Activated CD4-positive, alpha-beta memory T cell treated with anti-CD3 and anti-CD28 coated beads for 36 hours (primary cell): Measurements from ENCODE around the gene POU5F1. TPM values are rescaled to one million over a fixed set of nuclear protein-coding genes. Genes with fewer than 3 reads are reported as not detected.
A peak's percentile ranks its signal among the peaks of the same experiment; 100 is the strongest.

Source experiments
- CTCF ChIA-PET: fragments of 350-600 bp; sonication (Branson Sonifier 250); formaldehyde crosslinking; loops from one replicate; lab custom pipeline; 2021; ENCODE audit warnings: antibody characterized with exemption, inconsistent platforms; lab: Charles Lee
- POLR2A ChIA-PET: fragments of 350-600 bp; sonication (Branson Sonifier 250); formaldehyde crosslinking; loops from one replicate; lab custom pipeline; 2021; ENCODE audit warnings: antibody characterized with exemption; lab: Charles Lee
- DNase-seq: peaks from one replicate; pipeline ENCODE4 v3.0.0-alpha.2; 2020
- H3K27ac Mint-ChIP-seq: one replicate; pipeline ENCODE4 v1.8.0; 2021; ENCODE audit warnings: mixed read lengths
- H3K27me3 Mint-ChIP-seq: one replicate; pipeline ENCODE4 v1.8.0; 2021; ENCODE audit warnings: mixed read lengths
- H3K36me3 Mint-ChIP-seq: one replicate; pipeline ENCODE4 v1.8.0; 2021; ENCODE audit warnings: mixed read lengths
- H3K4me1 Mint-ChIP-seq: one replicate; pipeline ENCODE4 v1.8.0; 2021; ENCODE audit warnings: low read depth, mixed read lengths
- H3K4me3 Mint-ChIP-seq: one replicate; pipeline ENCODE4 v1.8.0; 2021; ENCODE audit warnings: mild to moderate bottlenecking, mixed read lengths
- H3K9me3 Mint-ChIP-seq: one replicate; pipeline ENCODE4 v1.8.0; 2021; ENCODE audit warnings: mixed read lengths
- intact Hi-C: fragments of 100-400 bp; cut with micrococcal nuclease; formaldehyde crosslinking; loops from one replicate; pipeline ENCODE4 v1.15.1; 2023
- total RNA-seq, 2 experiments: library from RNA; stranded (reverse); gene quantifications; one replicate each; pipeline ENCODE4 v1.2.3, GENCODE V29; 2021

The POU5F1 gene
- total RNA-seq, 2 experiments from 2014 or later: 0.52 TPM; not detected in 1

DNA sequence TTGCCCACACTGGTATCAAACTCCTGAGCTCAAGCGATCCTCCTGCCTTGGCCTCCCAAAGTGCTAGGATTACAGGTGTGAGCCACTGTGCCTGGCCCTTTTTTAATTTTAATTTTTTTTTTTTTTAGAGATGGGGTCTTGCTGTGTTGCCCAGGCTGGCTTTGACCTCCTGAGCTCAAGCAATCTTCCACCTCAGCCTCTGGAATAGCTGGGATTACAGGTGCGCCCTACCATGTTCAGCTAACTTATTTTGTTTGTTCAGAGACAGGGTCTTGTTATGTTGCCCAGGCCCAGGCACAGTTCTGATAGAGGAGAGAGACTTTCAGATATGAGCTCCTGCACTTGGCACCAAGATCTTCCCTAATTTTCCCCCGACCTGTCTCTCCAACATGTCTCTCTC lies 39.7 kb downstream of the POU5F1 start:
- intact Hi-C loops: no loop called here
- Mint-ChIP-seq H3K4me3 (no peak overlapping the region), H3K36me3 (no peaks in the 10 kb centered on the region), H3K4me1 (peaks cover 2% of the 10 kb centered on the region), H3K27ac (no peak overlapping the region), H3K27me3 (peaks cover 2% of the 10 kb centered on the region), H3K9me3 (no peaks in the 10 kb centered on the region)
- ChIA-PET CTCF (interaction anchor here (1.2 to 1.6 kb wide), 2 partner anchors 236 to 245 kb away, joined by 5 to 6 read pairs; no protein-coding TSS in a partner anchor), POLR2A (interaction anchor here (1.0 kb wide), 1 partner anchor 34 kb away, joined by 3 read pairs; no protein-coding TSS in a partner anchor)
- no peak for DNase-seq

DNA sequence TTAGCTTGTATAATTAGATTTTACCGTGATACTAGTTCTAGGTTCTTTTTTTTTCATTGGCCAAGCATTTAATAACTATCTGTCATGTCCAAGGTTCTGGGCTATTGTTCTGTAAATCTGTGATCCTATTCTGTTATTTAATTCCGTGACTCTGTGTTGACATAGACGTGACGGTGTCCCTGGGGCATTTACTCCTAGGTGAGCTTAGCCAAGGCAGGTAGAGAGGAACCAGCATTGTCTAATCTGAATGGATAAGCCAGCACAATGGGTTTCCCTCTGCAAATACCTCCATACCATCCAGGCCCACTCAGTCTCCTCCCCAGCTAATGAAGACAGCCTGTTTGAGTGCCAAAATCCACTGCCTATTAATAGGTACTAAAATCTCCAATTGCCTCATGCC lies 41.4 kb downstream of the POU5F1 start:
- peaks cover 2% of the 10 kb centered on the region for H3K27me3 Mint-ChIP-seq
- DNase-seq: no peak
- H3K36me3 Mint-ChIP-seq: no peaks in the 10 kb centered on the region
- no peaks in the 10 kb centered on the region for H3K9me3 Mint-ChIP-seq
- H3K4me1 Mint-ChIP-seq: peaks cover 2% of the 10 kb centered on the region
- CTCF ChIA-PET: interaction anchor here (0.8 to 3.1 kb wide), 20 partner anchors 8 to 425 kb away, joined by 3 to 16 read pairs (median 5); partner anchors contain the start of genes PSORS1C2, TCF19 and VARS2
- POLR2A ChIA-PET: no interaction called here
- intact Hi-C loops: no loop called here
- no peak overlapping the region for H3K27ac Mint-ChIP-seq
- no peak overlapping the region for H3K4me3 Mint-ChIP-seq

DNA sequence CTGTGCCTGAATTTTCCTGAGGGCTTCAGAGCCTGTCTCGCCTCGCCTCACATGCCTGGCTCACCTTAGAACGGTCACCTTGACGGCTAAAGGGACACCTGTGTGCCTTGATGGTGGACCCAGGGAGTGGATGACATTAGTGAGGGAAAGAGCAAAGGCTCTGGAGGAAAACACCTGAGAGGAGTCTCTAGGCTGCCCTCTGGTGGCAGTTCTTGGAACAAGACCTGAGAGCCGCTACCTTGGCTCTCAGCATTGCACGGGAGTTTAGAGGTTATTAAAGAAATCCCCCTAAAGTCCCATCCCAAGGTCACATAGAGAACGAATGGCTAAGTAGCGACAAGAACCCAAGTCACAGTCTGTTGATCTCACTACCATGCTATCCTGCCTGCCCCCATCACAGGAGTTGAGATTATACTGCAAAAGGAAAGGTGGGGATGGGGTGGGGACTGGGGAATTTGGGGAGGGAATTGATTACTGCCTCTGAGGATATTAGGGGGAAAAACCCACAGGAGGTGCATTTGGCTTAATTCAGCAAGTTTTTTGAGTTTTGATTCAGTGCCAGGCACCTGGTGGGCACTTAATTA lies 42.3 kb downstream of the POU5F1 start:
- no peaks in the 10 kb centered on the region for H3K9me3 Mint-ChIP-seq
- intact Hi-C loops: no loop called here
- CTCF ChIA-PET: interaction anchor here (0.7 to 3.1 kb wide), 16 partner anchors 9 to 424 kb away, joined by 3 to 16 read pairs (median 5); partner anchors contain the start of genes TCF19 and VARS2
- H3K36me3 Mint-ChIP-seq: no peaks in the 10 kb centered on the region
- POLR2A ChIA-PET: no interaction called here
- peaks cover 2% of the 10 kb centered on the region for H3K4me1 Mint-ChIP-seq
- peak; percentile 81 for DNase-seq
- H3K4me3 Mint-ChIP-seq: no peak overlapping the region
- H3K27me3 Mint-ChIP-seq: peaks cover 2% of the 10 kb centered on the region
- H3K27ac Mint-ChIP-seq: no peak overlapping the region

DNA sequence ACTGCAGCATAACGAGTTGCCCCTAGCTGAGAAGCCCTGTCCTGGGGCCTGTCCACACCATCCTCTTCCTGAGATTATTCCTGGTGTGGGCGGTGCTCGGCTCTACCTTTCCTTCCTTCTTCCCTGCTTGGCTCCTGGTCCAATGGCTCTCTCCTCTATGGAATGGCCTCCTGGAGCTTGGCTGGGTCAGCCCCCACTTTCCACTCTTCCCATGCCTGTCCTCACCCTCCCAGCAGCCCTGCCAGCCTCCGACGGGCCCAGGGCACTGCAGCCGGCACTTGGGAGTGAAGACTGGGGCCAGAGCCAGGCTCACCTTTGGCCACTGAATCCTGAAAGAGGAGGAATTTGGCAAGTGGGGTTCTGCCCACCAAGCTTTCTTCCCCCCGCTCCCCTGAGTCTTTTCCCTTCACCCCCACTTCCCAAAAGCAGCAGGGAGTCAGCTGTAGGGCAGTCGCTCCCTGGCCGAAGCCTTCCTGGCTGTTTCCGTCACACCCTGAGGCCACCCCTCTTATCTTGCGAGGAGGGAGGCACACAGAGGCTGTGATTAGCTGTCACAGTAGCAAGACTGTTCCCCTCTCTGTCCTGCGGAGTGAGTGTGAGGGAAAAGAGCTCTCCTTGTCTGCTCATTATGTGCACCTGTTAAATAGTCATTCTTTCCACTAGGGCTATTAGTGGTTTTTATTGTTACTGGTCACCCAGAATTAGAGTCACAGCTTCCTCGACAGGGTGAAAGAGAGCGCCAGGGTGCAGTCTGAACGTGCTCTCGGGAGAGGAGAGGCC lies 43.9 kb downstream of the POU5F1 start:
- Mint-ChIP-seq H3K27ac (no peak overlapping the region), H3K9me3 (no peaks in the 10 kb centered on the region), H3K4me3 (no peak overlapping the region), H3K27me3 (peaks cover 2% of the 10 kb centered on the region), H3K4me1 (peaks cover 2% of the 10 kb centered on the region), H3K36me3 (no peaks in the 10 kb centered on the region)
- ChIA-PET POLR2A (no interaction called here), CTCF (interaction anchor here (0.6 to 2.4 kb wide), 12 partner anchors 11 to 1570 kb away, joined by 3 to 12 read pairs (median 4); partner anchors contain the start of genes PSORS1C1 and TCF19)
- intact Hi-C loops: no loop called here
- DNase-seq: no peak

DNA sequence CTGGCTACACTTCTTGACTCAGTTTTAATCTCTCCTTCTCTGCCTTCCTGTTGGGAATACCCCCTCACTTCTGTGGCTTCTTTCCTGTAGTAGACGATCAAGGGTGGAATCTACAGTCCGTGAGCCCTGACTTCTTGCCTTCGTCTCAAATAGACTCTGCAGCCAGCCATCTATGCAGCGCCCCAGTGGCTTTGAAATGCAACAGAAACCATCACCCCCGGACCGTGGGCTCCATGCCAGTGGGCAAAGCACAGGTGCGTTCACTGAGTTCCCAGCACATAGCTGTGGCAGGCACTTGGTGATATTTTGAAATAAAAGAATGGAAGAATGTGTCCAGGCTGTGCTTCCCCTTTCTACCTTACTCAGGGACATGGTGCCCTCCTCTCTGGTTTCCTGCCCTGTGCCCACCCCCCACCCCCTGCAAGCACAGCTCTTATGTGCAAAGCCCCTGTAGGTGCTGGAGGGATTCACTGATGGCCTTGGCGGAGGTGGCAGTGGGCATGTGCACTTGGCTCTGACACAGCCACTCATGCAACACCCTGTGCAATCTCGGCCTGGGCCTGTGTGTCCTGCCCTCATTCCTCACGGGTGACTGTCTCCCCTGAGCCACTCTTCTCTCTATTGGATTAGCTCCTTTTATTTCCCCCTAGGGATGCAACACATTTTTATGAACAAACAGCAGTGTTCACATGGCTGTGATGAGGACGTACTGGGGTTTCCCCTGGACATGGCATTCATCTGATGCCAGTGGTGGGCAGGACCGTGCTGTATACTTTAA lies 44.7 kb downstream of the POU5F1 start:
- H3K4me1 Mint-ChIP-seq: peaks cover 2% of the 10 kb centered on the region
- H3K9me3 Mint-ChIP-seq: no peaks in the 10 kb centered on the region
- H3K27ac Mint-ChIP-seq: no peak overlapping the region
- intact Hi-C loops: no loop called here
- H3K36me3 Mint-ChIP-seq: no peaks in the 10 kb centered on the region
- ChIA-PET CTCF (interaction anchor here (0.6 to 2.3 kb wide), 6 partner anchors 12 to 1571 kb away, joined by 3 to 10 read pairs (median 5); no protein-coding TSS in a partner anchor), POLR2A (no interaction called here)
- peaks cover 2% of the 10 kb centered on the region for H3K27me3 Mint-ChIP-seq
- H3K4me3 Mint-ChIP-seq: no peak overlapping the region
- DNase-seq: no peak

DNA sequence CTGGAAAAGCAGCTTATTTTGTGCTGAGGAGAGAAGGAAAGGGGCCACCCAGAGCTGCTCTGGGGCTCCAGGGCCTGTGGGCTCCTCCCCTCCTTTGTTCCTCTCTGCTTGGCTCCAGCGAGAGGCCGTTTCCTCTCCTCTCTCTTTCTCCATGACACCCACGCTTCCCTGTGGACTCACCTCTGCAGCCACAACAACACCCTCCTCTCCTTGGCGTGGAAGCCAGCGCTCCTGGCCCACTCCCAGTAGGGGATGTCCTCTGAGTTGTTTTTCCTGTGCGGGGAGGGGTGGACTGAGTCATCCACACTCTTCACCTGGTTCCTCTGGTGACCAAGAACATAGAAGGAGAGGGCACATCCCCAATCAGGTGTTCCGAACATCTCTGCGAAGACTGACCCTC lies 45.3 kb downstream of the POU5F1 start:
- H3K9me3 Mint-ChIP-seq: no peaks in the 10 kb centered on the region
- H3K27ac Mint-ChIP-seq: no peak overlapping the region
- POLR2A ChIA-PET: no interaction called here
- intact Hi-C loops: no loop called here
- DNase-seq: no peak
- H3K4me1 Mint-ChIP-seq: peaks cover 2% of the 10 kb centered on the region
- no peak overlapping the region for H3K4me3 Mint-ChIP-seq
- H3K27me3 Mint-ChIP-seq: peaks cover 2% of the 10 kb centered on the region
- no peaks in the 10 kb centered on the region for H3K36me3 Mint-ChIP-seq
- CTCF ChIA-PET: interaction anchor here (0.9 to 1.0 kb wide), 2 partner anchors 31 to 209 kb away, joined by 4 read pairs; no protein-coding TSS in a partner anchor

DNA sequence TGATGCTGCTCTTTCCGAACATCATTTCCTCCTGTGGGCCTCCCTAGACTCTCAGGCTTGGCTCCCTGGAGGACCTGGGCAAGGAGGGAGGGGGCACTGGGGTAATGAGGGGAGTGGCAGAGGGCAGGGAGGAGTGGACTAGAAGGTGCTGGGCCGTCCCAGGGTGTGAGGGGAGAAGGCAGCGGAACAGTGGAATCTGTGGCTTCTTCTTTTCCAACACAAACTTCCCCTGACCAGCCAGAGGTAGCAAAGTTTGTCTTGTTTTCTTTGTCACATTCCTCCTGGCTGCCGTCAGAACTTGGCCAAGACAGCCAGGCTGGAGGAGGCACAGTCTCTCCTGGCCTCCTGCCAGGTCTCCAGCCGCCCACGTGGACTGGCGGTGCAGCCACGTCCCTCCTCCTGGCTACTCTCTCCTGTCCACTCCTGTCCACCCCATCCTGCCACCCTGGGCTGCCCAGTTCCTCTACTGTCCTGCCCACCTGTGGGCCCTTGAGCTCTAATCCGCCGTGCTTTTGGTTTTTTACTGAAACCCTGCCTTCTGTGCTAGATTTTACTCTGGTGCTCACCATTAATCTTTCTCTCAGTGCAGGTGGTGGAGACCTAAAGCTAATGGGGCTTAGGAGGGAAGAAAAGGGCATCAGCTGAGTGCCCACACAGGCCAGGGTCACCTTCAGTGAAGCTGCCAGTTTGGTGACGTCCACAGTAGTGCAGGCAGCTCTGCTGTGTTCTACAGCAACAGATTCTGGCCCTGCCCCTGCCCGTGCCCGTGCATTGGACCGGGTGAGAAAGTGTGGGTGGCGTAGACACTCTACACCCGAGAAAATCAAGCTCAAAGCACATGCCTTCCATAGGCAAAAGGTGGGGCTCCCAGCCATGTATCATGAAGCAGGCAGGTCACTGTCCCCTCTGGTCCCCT lies 47.4 kb downstream of the POU5F1 start:
- CTCF ChIA-PET: no interaction called here
- no peak for DNase-seq
- H3K27ac Mint-ChIP-seq: no peak overlapping the region
- intact Hi-C loops: no loop called here
- H3K36me3 Mint-ChIP-seq: no peaks in the 10 kb centered on the region
- no peak overlapping the region for H3K4me3 Mint-ChIP-seq
- no peaks in the 10 kb centered on the region for H3K27me3 Mint-ChIP-seq
- H3K4me1 Mint-ChIP-seq: peaks cover 2% of the 10 kb centered on the region
- POLR2A ChIA-PET: no interaction called here
- H3K9me3 Mint-ChIP-seq: no peaks in the 10 kb centered on the region

DNA sequence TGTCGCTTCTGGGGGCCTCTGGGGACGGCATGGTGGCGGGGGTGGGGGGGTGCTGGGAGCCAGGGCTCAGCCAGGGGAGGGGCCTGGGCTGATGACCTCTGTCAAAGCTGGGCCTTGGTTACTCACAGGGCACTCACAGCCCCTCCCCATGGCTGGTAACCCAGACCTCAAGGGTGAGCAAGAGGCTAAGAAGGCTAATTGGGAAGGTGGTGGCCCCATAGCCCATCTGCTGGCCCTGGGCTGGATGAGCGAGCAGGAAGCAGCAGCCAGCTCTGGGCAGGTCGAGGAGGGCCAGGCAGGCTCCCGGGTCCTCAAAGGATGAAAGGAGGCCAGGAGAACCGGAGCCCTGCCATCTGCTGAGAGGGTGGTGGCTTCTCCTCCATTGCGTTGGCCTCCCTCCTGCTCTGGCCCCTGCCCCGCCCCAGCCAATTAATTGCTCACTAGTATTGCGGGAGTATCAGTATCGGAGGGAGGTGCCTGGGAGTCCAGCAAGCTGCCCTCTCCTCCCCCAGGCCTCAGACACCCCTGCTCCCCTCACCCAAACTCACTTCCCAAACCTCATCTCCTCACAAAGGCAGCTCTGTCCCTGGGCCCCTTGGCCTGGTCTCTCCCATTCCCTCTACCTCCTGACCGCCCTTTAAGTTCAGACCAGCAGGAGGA lies 49.2 kb downstream of the POU5F1 start:
- no peaks in the 10 kb centered on the region for H3K36me3 Mint-ChIP-seq
- H3K4me1 Mint-ChIP-seq: no peaks in the 10 kb centered on the region
- CTCF ChIA-PET: interaction anchor here (0.8 kb wide), 1 partner anchor 42 kb away, joined by 3 read pairs; no protein-coding TSS in a partner anchor
- no peak overlapping the region for H3K4me3 Mint-ChIP-seq
- intact Hi-C loops: no loop called here
- no peaks in the 10 kb centered on the region for H3K27me3 Mint-ChIP-seq
- no peaks in the 10 kb centered on the region for H3K9me3 Mint-ChIP-seq
- no peak overlapping the region for H3K27ac Mint-ChIP-seq
- no peak for DNase-seq
- POLR2A ChIA-PET: no interaction called here

DNA sequence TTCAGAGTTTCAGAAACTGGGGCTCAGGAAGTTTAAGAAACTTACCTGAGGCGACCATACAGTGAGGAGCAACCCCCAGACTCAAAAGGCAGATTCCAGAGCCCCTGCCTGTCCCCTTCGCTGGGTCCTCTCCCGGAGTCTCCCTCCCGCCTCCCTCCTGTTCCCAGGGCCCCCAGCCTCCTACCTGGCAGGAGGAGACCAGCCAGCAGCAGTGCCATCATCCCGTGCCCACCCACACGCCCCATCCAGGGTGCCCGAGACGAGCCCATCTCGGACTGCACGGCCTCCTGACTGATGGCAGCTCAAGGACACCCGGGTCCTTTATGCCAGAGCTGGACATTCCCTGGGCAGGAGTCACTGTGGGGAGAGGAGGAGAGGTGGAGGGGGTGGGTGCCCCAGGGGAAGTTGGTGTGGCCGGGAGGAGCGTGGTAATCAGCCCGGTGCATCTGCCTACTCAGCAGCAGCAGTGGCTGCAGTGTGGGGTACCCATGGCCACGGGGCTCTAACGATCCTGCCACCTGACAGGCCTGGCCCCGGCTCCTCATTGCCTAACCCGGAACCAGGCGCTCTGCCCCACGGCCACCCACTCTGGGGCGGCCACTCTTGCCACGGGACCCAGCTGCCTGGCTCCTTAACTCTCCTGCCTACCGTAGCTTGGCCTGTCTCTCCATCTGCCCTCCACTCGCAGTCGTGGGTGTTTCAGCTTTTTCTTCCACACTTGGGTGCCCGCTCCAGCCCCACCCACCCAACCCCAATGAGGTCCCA lies 50.1 kb downstream of the POU5F1 start, which contains the start of gene CDSN:
Gene CDSN, minus strand, starts transcription at position 296 of the 765 bp plus-strand sequence. Its CDS starts 27 bp downstream, at position 269.
- CTCF ChIA-PET: interaction anchor here (0.8 kb wide), 1 partner anchor 41 kb away, joined by 3 read pairs; no protein-coding TSS in a partner anchor
- DNase-seq: no peak
- intact Hi-C loops: no loop called here
- no peaks in the 10 kb centered on the region for H3K27me3 Mint-ChIP-seq
- POLR2A ChIA-PET: no interaction called here
- no peak within 1 kb of the TSS for H3K27ac Mint-ChIP-seq
- no peaks in the 10 kb centered on the region for H3K36me3 Mint-ChIP-seq
- no peaks in the 10 kb centered on the region for H3K4me1 Mint-ChIP-seq
- H3K9me3 Mint-ChIP-seq: no peaks in the 10 kb centered on the region
- H3K4me3 Mint-ChIP-seq: no peak within 1 kb of the TSS

DNA sequence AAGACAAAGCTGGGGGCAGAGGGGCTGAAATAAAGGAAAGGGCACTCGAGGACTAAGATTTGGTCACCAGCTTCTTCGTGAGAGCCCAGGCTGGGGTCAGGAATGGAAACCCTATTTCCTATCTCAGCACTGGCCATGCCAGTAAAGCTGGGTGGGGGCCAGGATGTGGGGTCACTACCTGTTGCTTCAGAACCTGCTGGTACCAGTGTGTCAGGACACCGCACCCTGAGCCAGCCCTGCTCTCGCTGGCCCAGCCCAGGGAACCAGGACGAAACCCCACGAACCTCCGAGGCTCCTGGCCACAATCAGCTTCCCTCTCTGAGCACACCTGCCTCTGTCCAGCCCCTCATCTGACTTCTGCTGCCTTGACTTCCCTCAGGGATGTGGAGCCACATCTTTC lies 52.3 kb downstream of the POU5F1 start:
- no peaks in the 10 kb centered on the region for H3K9me3 Mint-ChIP-seq
- H3K27me3 Mint-ChIP-seq: no peaks in the 10 kb centered on the region
- H3K4me3 Mint-ChIP-seq: no peak overlapping the region
- H3K4me1 Mint-ChIP-seq: peaks cover 2% of the 10 kb centered on the region
- intact Hi-C loops: no loop called here
- ChIA-PET CTCF (interaction anchor here (1.5 kb wide), 1 partner anchor 11 kb away, joined by 5 read pairs; no protein-coding TSS in a partner anchor), POLR2A (no interaction called here)
- no peaks in the 10 kb centered on the region for H3K36me3 Mint-ChIP-seq
- H3K27ac Mint-ChIP-seq: no peak overlapping the region
- no peak for DNase-seq
